ENCODE results near the gene UBLCP1.

DNA sequence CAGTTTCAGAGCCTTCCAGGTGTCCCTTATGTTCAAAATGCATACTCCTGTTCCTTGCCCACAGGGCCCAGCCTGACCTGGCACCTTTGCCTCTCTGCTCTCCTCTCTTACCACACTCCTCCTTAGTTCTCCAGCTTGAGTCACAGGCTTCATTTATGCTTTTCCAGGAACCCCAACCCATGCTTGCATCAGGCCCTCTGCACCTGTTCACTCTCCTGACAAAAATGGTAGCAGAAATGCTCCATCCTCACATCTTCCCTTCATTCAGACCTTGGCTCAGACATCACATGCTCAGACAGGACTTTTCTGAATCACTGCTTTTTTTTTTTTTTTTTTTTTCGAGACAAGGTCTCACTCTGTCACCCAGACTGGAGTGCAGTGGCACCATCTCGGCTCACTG lies 38.6 kb upstream of the UBLCP1 start:
- TF ChIP-seq GATA2 (IDR thresholded peaks at IDR 0.05; ENCODE audit: low read depth, low read length) = no peak
- TF ChIP-seq GATA3 (IDR thresholded peaks at IDR 0.05; ENCODE audit: low read depth, low read length) = no peak
